ENCODE results near the gene C17orf58. TPM values are rescaled to one million over a fixed set of nuclear protein-coding genes. Genes with fewer than 3 reads are reported as not detected.
"Not testable (repeated sequence)": the region's sequence is repeated elsewhere in the genome, so short reads cannot be mapped to it uniquely, and the experiment has no call there.

The C17orf58 gene
- total RNA-seq, 2 experiments from 2014 or later, result 21.0 to 21.7 TPM

- Mint-ChIP-seq H3K27me3 (no peaks in the 10 kb centered on the region), H3K36me3 (ENCODE audit: low read depth) (peaks cover 2% of the 10 kb centered on the region), H3K27ac (peak overlapping the region; percentile 89), H3K9me3 (no peaks in the 10 kb centered on the region), H3K4me1 (ENCODE audit: low read depth) (peaks cover 11% of the 10 kb centered on the region), H3K4me3 (peak overlapping the region; percentile 80)
- CTCF ChIA-PET, result interaction anchor here (1.0 to 1.7 kb wide), 5 partner anchors 8 to 182 kb away, joined by 3 to 6 read pairs (median 4); no protein-coding TSS in a partner anchor
- POLR2A ChIA-PET, result interaction anchor here (1.0 to 1.5 kb wide), 10 partner anchors 9 to 303 kb away, joined by 3 to 8 read pairs (median 4); partner anchors contain the start of gene KPNA2
- peak; percentile 4 for TF ChIP-seq CTCF (IDR thresholded peaks at IDR 0.05)
- intact Hi-C loops (cut with micrococcal nuclease), result no loop called here
- DNase-seq, result no peak
- no peak for ATAC-seq
Observed at GRCh38 chr17:68020409-68020756, 24.1 kb upstream of the C17orf58 start.

GRCh38 chr17:68019675-68020408 lies 23.6 kb upstream of the C17orf58 start:
- peaks cover 11% of the 10 kb centered on the region for H3K4me1 Mint-ChIP-seq (ENCODE audit: low read depth)
- TF ChIP-seq CTCF (IDR thresholded peaks at IDR 0.05), result peak; percentile 56
- peak overlapping the region; percentile 89 for H3K27ac Mint-ChIP-seq
- ATAC-seq (peak; percentile 96), DNase-seq (peak; percentile 97)
- POLR2A ChIA-PET, result interaction anchor here (0.5 to 1.5 kb wide), 12 partner anchors 8 to 449 kb away, joined by 3 to 8 read pairs (median 4); partner anchors contain the start of gene KPNA2
- intact Hi-C loops (cut with micrococcal nuclease), result no loop called here
- H3K36me3 Mint-ChIP-seq (ENCODE audit: low read depth), result peaks cover 2% of the 10 kb centered on the region
- no peaks in the 10 kb centered on the region for H3K9me3 Mint-ChIP-seq
- peak overlapping the region; percentile 80 for H3K4me3 Mint-ChIP-seq
- CTCF ChIA-PET, result interaction anchor here (1.0 to 1.7 kb wide), 7 partner anchors 9 to 181 kb away, joined by 3 to 8 read pairs (median 4); no protein-coding TSS in a partner anchor
- H3K27me3 Mint-ChIP-seq, result no peaks in the 10 kb centered on the region

GRCh38 chr17:68019336-68019674 lies 23.0 kb upstream of the C17orf58 start:
- CTCF ChIA-PET, result interaction anchor here (1.0 to 1.7 kb wide), 6 partner anchors 8 to 180 kb away, joined by 3 to 8 read pairs (median 5); no protein-coding TSS in a partner anchor
- intact Hi-C loops (cut with micrococcal nuclease), result no loop called here
- Mint-ChIP-seq H3K36me3 (ENCODE audit: low read depth) (peaks cover 2% of the 10 kb centered on the region), H3K4me1 (ENCODE audit: low read depth) (peaks cover 11% of the 10 kb centered on the region), H3K27me3 (no peaks in the 10 kb centered on the region), H3K27ac (no peak overlapping the region), H3K4me3 (peak overlapping the region; percentile 80), H3K9me3 (no peaks in the 10 kb centered on the region)
- no peak for TF ChIP-seq CTCF (IDR thresholded peaks at IDR 0.05)
- DNase-seq (no peak), ATAC-seq (no peak)
- POLR2A ChIA-PET, result interaction anchor here (0.5 to 1.5 kb wide), 9 partner anchors 8 to 450 kb away, joined by 3 to 8 read pairs (median 4); no protein-coding TSS in a partner anchor

GRCh38 chr17:68018493-68018892 lies 22.2 kb upstream of the C17orf58 start:
- ATAC-seq; H3K36me3 Mint-ChIP-seq (ENCODE audit: low read depth); DNase-seq; POLR2A ChIA-PET; H3K9me3 Mint-ChIP-seq; H3K27me3 Mint-ChIP-seq; CTCF ChIA-PET; H3K27ac Mint-ChIP-seq; intact Hi-C loops (cut with micrococcal nuclease); H3K4me3 Mint-ChIP-seq: not testable (repeated sequence)
- peaks cover 11% of the 10 kb centered on the region for H3K4me1 Mint-ChIP-seq (ENCODE audit: low read depth)

GRCh38 chr17:68016838-68017237 lies 20.6 kb upstream of the C17orf58 start:
- Mint-ChIP-seq H3K27me3 (no peaks in the 10 kb centered on the region), H3K4me3 (no peak overlapping the region), H3K4me1 (ENCODE audit: low read depth) (peaks cover 11% of the 10 kb centered on the region), H3K27ac (no peak overlapping the region), H3K9me3 (no peaks in the 10 kb centered on the region), H3K36me3 (ENCODE audit: low read depth) (peaks cover 2% of the 10 kb centered on the region)
- ATAC-seq (no peak), DNase-seq (no peak)
- no peak for TF ChIP-seq CTCF (IDR thresholded peaks at IDR 0.05)
- intact Hi-C loops (cut with micrococcal nuclease), result no loop called here
- ChIA-PET CTCF (no interaction called here), POLR2A (no interaction called here)

All from activated CD8-positive, alpha-beta T cell treated with anti-CD3 and anti-CD28 coated beads for 36 hours (primary cell).